Gastrocnemius medialis (tissue), 4 donors: ENCODE results near the gene OIT3. TPM values are rescaled to one million over a fixed set of nuclear protein-coding genes. Genes with fewer than 3 reads are reported as not detected.

Experiments
- ATAC-seq, 2 donors: fragments of 150-250 bp; one replicate each; pipeline ENCODE4 v1.9.1; 2016
- DNase-seq, 2 donors: peaks; one replicate each; pipeline ENCODE4 v3.0.0-alpha.2; 2019
- H3K27ac ChIP-seq, 4 donors: fragments of 200-600 bp; sonication (generic); 1 replicate in 1 of 4; 2 replicates in 3 of 4; pipeline ENCODE4 v1.5.1; 2016 to 2018; ENCODE audit warnings: mild to moderate bottlenecking in 2 of 4, moderate library complexity in 1 of 4
- H3K27me3 ChIP-seq, 3 donors: fragments of 200-600 bp; sonication (generic) in 2 of 3; 1 replicate in 1 of 3; 2 replicates in 2 of 3; pipeline versions ENCODE4 v1.5.1 to v1.6.0; 2016 to 2019; ENCODE audit warnings: mild to moderate bottlenecking in 1 of 3, moderate library complexity in 1 of 3
- H3K36me3 ChIP-seq, 2 donors: fragments of 200-600 bp; sonication (generic) in 1 of 2; one replicate each; pipeline ENCODE4 v1.5.1; 2017 to 2018
- H3K4me1 ChIP-seq, 2 donors: fragments of 200-600 bp; sonication (generic) in 1 of 2; one replicate each; pipeline ENCODE4 v1.5.1; 2016 to 2017; ENCODE audit warnings: mild to moderate bottlenecking in 2 of 2
- H3K4me3 ChIP-seq, 4 donors: fragments of 200-600 bp; sonication (generic) in 3 of 4; 1 replicate in 1 of 4; 2 replicates in 3 of 4; pipeline ENCODE4 v1.5.1; 2016 to 2019; ENCODE audit warnings: mild to moderate bottlenecking in 2 of 4
- H3K9me3 ChIP-seq, 3 donors: fragments of 200-600 bp; sonication (generic) in 2 of 3; 1 replicate in 1 of 3; 2 replicates in 2 of 3; pipeline ENCODE4 v1.5.1; 2016 to 2019
- CTCF ChIP-seq, 5 experiments: fragments of 450-650 bp in 3 of 5; fragments of 200-600 bp in 2 of 5; sonication (generic) in 2 of 5; IDR thresholded peaks in 4 of 5; conservative IDR thresholded peaks in 1 of 5; 1 replicate in 4 of 5; 2 replicates in 1 of 5; pipeline ENCODE4 v1.5.1; 2016 to 2019; ENCODE audit warnings: antibody characterized with exemption in 5 of 5, mild to moderate bottlenecking in 3 of 5, moderate library complexity in 3 of 5
- POLR2A ChIP-seq, 2 donors: fragments of 450-650 bp; IDR thresholded peaks; one replicate each; pipeline ENCODE4 v1.6.1; 2017; ENCODE audit warnings: antibody characterized with exemption in 2 of 2, mild to moderate bottlenecking in 2 of 2, moderate library complexity in 2 of 2
- in situ Hi-C, 4 donors: fragments of 200-750 bp; cut with MboI; loops; one replicate each; pipeline versions ENCODE4 v1.15.0 to v1.8.0; 2017; ENCODE audit warnings: low sequenced_read_pairs in 4 of 4
- intact Hi-C: fragments of 100-400 bp; cut with DNase I; formaldehyde crosslinking; loops from one replicate; pipeline ENCODE4 v1.15.1; 2023; ENCODE audit warnings: low total_unique reads
- total RNA-seq, 4 donors: library from RNA; depleted of rRNA; stranded (reverse); fragments of >200 nt; gene quantifications; one replicate each; pipeline versions ENCODE4 v1.1.0 to v1.2.3, GENCODE V29; 2016

The OIT3 gene
- total RNA-seq, 4 donors from 2014 or later: 0.13 to 0.25 TPM; not detected in 2

- Histone ChIP-seq H3K4me1 (no peaks in the 10 kb centered on the region), H3K27me3 (no peaks in the 10 kb centered on the region), H3K36me3 (no peaks in the 10 kb centered on the region), H3K27ac (no peak within 1 kb of the TSS), H3K9me3 (no peaks in the 10 kb centered on the region), H3K4me3 (no peak within 1 kb of the TSS)
- in situ Hi-C loops: no loop called here
- ATAC-seq (no peak), DNase-seq (no peak)
- intact Hi-C loops: no loop called here
- TF ChIP-seq CTCF (IDR thresholded peaks at IDR 0.05 in 4 of 5, conservative IDR thresholded peaks at IDR 0.05 in 1 of 5) (no peak), POLR2A (IDR thresholded peaks at IDR 0.05) (no peak)
Observed at GRCh38 chr10:72954596-72955554, 61.3 kb downstream of the OIT3 start, which contains the start of gene PLA2G12B. TSS of gene PLA2G12B (minus strand) at chr10:72954806. CDS start at chr10:72954685, 121 bp downstream.

GRCh38 chr10:72956001-72956400 is 62.5 kb downstream of the OIT3 start:
- TF ChIP-seq CTCF (IDR thresholded peaks at IDR 0.05 in 4 of 5, conservative IDR thresholded peaks at IDR 0.05 in 1 of 5) (no peak), POLR2A (IDR thresholded peaks at IDR 0.05) (no peak)
- no peak overlapping the region for H3K27ac ChIP-seq
- H3K9me3 ChIP-seq: no peaks in the 10 kb centered on the region
- in situ Hi-C loops (no loop called here), intact Hi-C loops (no loop called here)
- H3K27me3 ChIP-seq: no peaks in the 10 kb centered on the region
- H3K4me3 ChIP-seq: no peak overlapping the region
- DNase-seq (no peak), ATAC-seq (no peak)
- no peaks in the 10 kb centered on the region for H3K36me3 ChIP-seq
- no peaks in the 10 kb centered on the region for H3K4me1 ChIP-seq

- Histone ChIP-seq H3K36me3 (no peaks in the 10 kb centered on the region), H3K4me3 (no peak overlapping the region), H3K27ac (no peak overlapping the region), H3K27me3 (no peaks in the 10 kb centered on the region), H3K4me1 (no peaks in the 10 kb centered on the region), H3K9me3 (peaks cover 0 to 7% (median 5%) of the 10 kb centered on the region in 3 donors)
- ATAC-seq: no peak
- TF ChIP-seq CTCF (IDR thresholded peaks at IDR 0.05 in 4 of 5, conservative IDR thresholded peaks at IDR 0.05 in 1 of 5): no peak
- TF ChIP-seq POLR2A (IDR thresholded peaks at IDR 0.05): no peak
- in situ Hi-C loops: no loop called here
- intact Hi-C loops: no loop called here
- DNase-seq: no peak
Observed at GRCh38 chr10:72976886-72977285, 83.3 kb downstream of the OIT3 start.

- Histone ChIP-seq H3K4me3 (no peak overlapping the region), H3K27me3 (no peaks in the 10 kb centered on the region), H3K36me3 (no peaks in the 10 kb centered on the region), H3K4me1 (no peaks in the 10 kb centered on the region), H3K9me3 (peaks cover 0 to 7% (median 5%) of the 10 kb centered on the region in 3 donors), H3K27ac (no peak overlapping the region)
- no peak for DNase-seq
- no peak for ATAC-seq
- in situ Hi-C loops: no loop called here
- intact Hi-C loops: no loop called here
- TF ChIP-seq CTCF (IDR thresholded peaks at IDR 0.05 in 4 of 5, conservative IDR thresholded peaks at IDR 0.05 in 1 of 5) (no peak), POLR2A (IDR thresholded peaks at IDR 0.05) (no peak)
Observed at GRCh38 chr10:72979709-72980108, 86.2 kb downstream of the OIT3 start.
